Measurements from ENCODE around the gene GLYR1. TPM values are rescaled to one million over a fixed set of nuclear protein-coding genes. Genes with fewer than 3 reads are reported as not detected.
"Not testable (repeated sequence)": the region's sequence is repeated elsewhere in the genome, so short reads cannot be mapped to it uniquely, and the experiment has no call there.

Gene GLYR1
- total and polyA plus RNA-seq, 2 donors from 2014 or later = 47.9 to 119 TPM

GRCh38 chr16:4787627-4788482, 59.2 kb downstream of the GLYR1 start, which contains the start of gene SEPTIN12:
SEPTIN12 (minus strand) TSS chr16:4788345; CDS start chr16:4787645, 700 bp downstream.
- intact Hi-C loops (cut with DNase I) = no loop called here
- Histone ChIP-seq H3K4me1 (ENCODE audit: control insufficient read depth in 2 of 3, insufficient read depth in 2 of 3, low read depth in 1 of 3, low read length in 3 of 3) (no peaks in the 10 kb centered on the region), H3K9ac (ENCODE audit: low read length in 3 of 3) (no peak within 1 kb of the TSS), H3K27me3 (ENCODE audit: control insufficient read depth, insufficient read depth, low read length) (no peaks in the 10 kb centered on the region), H3K4me3 (ENCODE audit: low read length in 3 of 3) (no peak within 1 kb of the TSS), H3K9me3 (ENCODE audit: control insufficient read depth in 2 of 3, insufficient read depth in 1 of 3, low read length in 3 of 3) (no peaks in the 10 kb centered on the region), H3K27ac (ENCODE audit: low read depth in 2 of 2, low read length in 2 of 2) (no peak within 1 kb of the TSS), H3K36me3 (ENCODE audit: control insufficient read depth in 2 of 3, insufficient read depth in 3 of 3, low read length in 3 of 3) (no peaks in the 10 kb centered on the region)
- FAIRE-seq (no peak), DNase-seq (no peak)
- TF ChIP-seq CTCF (IDR thresholded peaks at IDR 0.05; ENCODE audit: borderline replicate concordance, extremely low read depth, insufficient read depth) = no peak

- no peak for DNase-seq
- Histone ChIP-seq H3K36me3 (ENCODE audit: control insufficient read depth in 2 of 3, insufficient read depth in 3 of 3, low read length in 3 of 3) (no peaks in the 10 kb centered on the region), H3K9me3 (ENCODE audit: control insufficient read depth in 2 of 3, insufficient read depth in 1 of 3, low read length in 3 of 3) (no peaks in the 10 kb centered on the region), H3K4me1 (ENCODE audit: control insufficient read depth in 2 of 3, insufficient read depth in 2 of 3, low read depth in 1 of 3, low read length in 3 of 3) (no peaks in the 10 kb centered on the region), H3K9ac (ENCODE audit: low read length in 3 of 3) (no peak overlapping the region), H3K4me3 (ENCODE audit: low read length in 3 of 3) (no peak overlapping the region), H3K27ac (ENCODE audit: low read depth in 2 of 2, low read length in 2 of 2) (no peak overlapping the region), H3K27me3 (ENCODE audit: control insufficient read depth, insufficient read depth, low read length) (no peaks in the 10 kb centered on the region)
- no peak for TF ChIP-seq CTCF (IDR thresholded peaks at IDR 0.05; ENCODE audit: borderline replicate concordance, extremely low read depth, insufficient read depth)
- intact Hi-C loops (cut with DNase I) = no loop called here
- FAIRE-seq = no peak
Measured at GRCh38 chr16:4787068-4787467, 60.0 kb downstream of the GLYR1 start.

GRCh38 chr16:4785758-4786433, 61.2 kb downstream of the GLYR1 start:
- Histone ChIP-seq H3K9ac (ENCODE audit: low read length in 3 of 3) (no peak overlapping the region), H3K4me3 (ENCODE audit: low read length in 3 of 3) (no peak overlapping the region), H3K27me3 (ENCODE audit: control insufficient read depth, insufficient read depth, low read length) (no peaks in the 10 kb centered on the region), H3K36me3 (ENCODE audit: control insufficient read depth in 2 of 3, insufficient read depth in 3 of 3, low read length in 3 of 3) (no peaks in the 10 kb centered on the region), H3K27ac (ENCODE audit: low read depth in 2 of 2, low read length in 2 of 2) (no peak overlapping the region), H3K4me1 (ENCODE audit: control insufficient read depth in 2 of 3, insufficient read depth in 2 of 3, low read depth in 1 of 3, low read length in 3 of 3) (no peaks in the 10 kb centered on the region), H3K9me3 (ENCODE audit: control insufficient read depth in 2 of 3, insufficient read depth in 1 of 3, low read length in 3 of 3) (no peaks in the 10 kb centered on the region)
- no peak for DNase-seq
- no peak for FAIRE-seq
- TF ChIP-seq CTCF (IDR thresholded peaks at IDR 0.05; ENCODE audit: borderline replicate concordance, extremely low read depth, insufficient read depth) = no peak
- intact Hi-C loops (cut with DNase I) = no loop called here

DNA sequence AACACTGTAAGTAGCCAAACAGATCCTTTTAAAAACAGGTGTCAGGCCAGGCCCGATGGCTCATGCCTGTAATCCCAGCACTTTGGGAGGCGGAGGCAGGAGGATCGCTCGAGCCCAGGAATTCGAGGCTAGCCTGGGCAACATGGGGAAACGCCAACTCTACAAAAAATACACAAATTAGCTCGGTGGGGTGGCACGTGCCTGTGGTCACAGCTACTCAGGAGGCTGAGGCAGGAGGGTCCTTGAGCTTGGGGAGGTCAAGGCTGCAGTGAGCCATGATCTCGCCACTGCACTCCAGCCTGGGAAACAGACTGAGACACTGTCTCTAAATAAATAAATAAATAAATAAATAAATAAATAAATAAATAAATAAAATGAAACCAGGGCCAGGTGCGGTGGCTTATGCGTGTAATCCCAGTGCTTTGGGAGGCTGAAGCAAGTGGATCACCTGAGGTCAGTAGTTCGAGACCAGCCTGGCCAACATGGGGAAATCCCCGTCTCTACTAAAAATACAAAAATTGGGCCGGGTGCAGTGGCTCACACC, 62.6 kb downstream of the GLYR1 start:
- DNase-seq; H3K9me3 ChIP-seq (ENCODE audit: control insufficient read depth in 2 of 3, insufficient read depth in 1 of 3, low read length in 3 of 3); H3K4me3 ChIP-seq (ENCODE audit: low read length in 3 of 3); H3K9ac ChIP-seq (ENCODE audit: low read length in 3 of 3); FAIRE-seq; H3K36me3 ChIP-seq (ENCODE audit: control insufficient read depth in 2 of 3, insufficient read depth in 3 of 3, low read length in 3 of 3); H3K4me1 ChIP-seq (ENCODE audit: control insufficient read depth in 2 of 3, insufficient read depth in 2 of 3, low read depth in 1 of 3, low read length in 3 of 3); H3K27ac ChIP-seq (ENCODE audit: low read depth in 2 of 2, low read length in 2 of 2); intact Hi-C loops (cut with DNase I); H3K27me3 ChIP-seq (ENCODE audit: control insufficient read depth, insufficient read depth, low read length): not testable (repeated sequence)

All from kidney (tissue), 14 donors.